Esophagus squamous epithelium (tissue), 5 donors: ENCODE data around the gene TIMM44. TPM values are rescaled to one million over a fixed set of nuclear protein-coding genes. Genes with fewer than 3 reads are reported as not detected.

Experiments used
- DNase-seq: peaks from one replicate; lab custom pipeline; 2025; lab: John Stamatoyannopoulos, UW
- H3K27ac ChIP-seq, 4 donors: fragments of 200-600 bp; sonication (generic); one replicate each; pipeline ENCODE4 v1.5.1; 2016 to 2019; ENCODE audit warnings: mild to moderate bottlenecking in 1 of 4
- H3K27me3 ChIP-seq, 4 donors: fragments of 200-600 bp; sonication (generic); 1 replicate in 3 of 4; 2 replicates in 1 of 4; pipeline versions ENCODE4 v1.5.1 to v1.6.0; 2017 to 2021; ENCODE audit warnings: antibody characterized with exemption in 1 of 4
- H3K36me3 ChIP-seq, 3 donors: fragments of 200-600 bp; sonication (generic); one replicate each; pipeline ENCODE4 v1.5.1; 2016 to 2019
- H3K4me1 ChIP-seq, 3 donors: fragments of 200-600 bp; sonication (generic); one replicate each; pipeline ENCODE4 v1.5.1; 2017 to 2019
- H3K4me3 ChIP-seq, 4 donors: fragments of 200-600 bp; sonication (generic); 1 replicate in 3 of 4; 2 replicates in 1 of 4; pipeline ENCODE4 v1.5.1; 2016 to 2019; ENCODE audit warnings: mild to moderate bottlenecking in 2 of 4, moderate library complexity in 1 of 4
- H3K9me3 ChIP-seq, 3 donors: fragments of 200-600 bp; sonication (generic); one replicate each; pipeline ENCODE4 v1.5.1; 2016 to 2019
- POLR2A ChIP-seq, 4 donors: fragments of 450-650 bp; IDR thresholded peaks; one replicate each; pipeline ENCODE4 v1.6.1; 2017; ENCODE audit warnings: antibody characterized with exemption in 4 of 4, mild to moderate bottlenecking in 4 of 4, moderate library complexity in 3 of 4
- WGBS, 2 donors: methylation state at CpG; one replicate each; pipeline ENCODE4 v1.1.5; 2018; 5-methylcytosine and 5-hydroxymethylcytosine counted together
- intact Hi-C: fragments of 100-400 bp; cut with DNase I; formaldehyde crosslinking; loops from one replicate; pipeline ENCODE4 v1.15.0; 2022
- total RNA-seq, 4 donors: library from RNA; depleted of rRNA; stranded (reverse); fragments of >200 nt; gene quantifications; one replicate each; pipeline ENCODE4 v1.1.0, GENCODE V29; 2016
- TF ChIP-seq, protein P1 (sequence below), 6 experiments: fragments of 450-650 bp in 4 of 6; fragments of 200-600 bp in 2 of 6; sonication (generic) in 2 of 6; IDR thresholded peaks; one replicate each; pipeline ENCODE4 v1.5.1; 2016 to 2019; ENCODE audit warnings: antibody characterized with exemption in 6 of 6, mild to moderate bottlenecking in 4 of 6, moderate library complexity in 4 of 6
- donor health status: DM: yes; HTN: yes; CAD: no.

Gene TIMM44
- total RNA-seq, 4 donors from 2014 or later = 36.4 to 52.6 (median 45.5) TPM

DNA sequence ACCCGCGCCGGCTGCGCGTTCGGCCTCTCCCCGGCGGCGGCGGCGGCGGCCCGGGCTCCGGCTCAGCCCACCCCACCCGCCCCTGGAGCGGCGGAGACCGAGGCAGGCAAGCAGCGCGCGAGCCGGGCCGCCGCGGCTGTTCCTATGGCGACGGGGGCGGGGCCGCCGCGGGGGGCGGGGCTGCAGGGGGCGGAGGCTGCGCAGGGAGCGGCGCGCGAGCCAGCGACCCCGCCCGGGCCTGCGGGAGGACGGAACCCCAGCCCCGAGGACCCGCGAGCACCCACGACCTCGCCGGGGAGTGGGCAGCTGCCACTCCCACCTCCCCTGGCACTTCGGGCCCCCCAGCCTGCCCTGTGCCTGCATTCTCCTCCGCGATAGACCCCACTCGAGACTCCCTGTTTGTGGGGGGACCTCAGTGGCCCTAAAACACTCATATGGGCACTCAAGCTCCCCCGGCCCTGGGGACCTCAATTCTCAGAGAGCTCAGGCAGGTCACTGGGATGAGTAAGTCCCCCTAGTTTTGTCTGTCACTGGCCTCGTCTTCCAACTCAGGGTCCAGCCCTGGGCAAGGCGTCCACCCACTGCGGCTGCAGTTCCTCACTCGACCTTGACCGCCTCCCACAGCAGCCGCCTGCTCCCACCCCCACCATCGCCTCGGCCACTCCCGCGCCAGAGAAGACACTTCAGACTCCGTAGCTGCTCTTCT, 17.3 kb downstream of the TIMM44 start, which contains the start of gene CTXN1:
Gene CTXN1, minus strand, starts transcription at position 115 of the 706 bp plus-strand sequence. CDS start 597 bp downstream, outside the sequence.
- peaks cover 0 to 19% (median 0%) of the 10 kb centered on the region in 4 donors for H3K27me3 ChIP-seq
- TF ChIP-seq, protein P1, sequence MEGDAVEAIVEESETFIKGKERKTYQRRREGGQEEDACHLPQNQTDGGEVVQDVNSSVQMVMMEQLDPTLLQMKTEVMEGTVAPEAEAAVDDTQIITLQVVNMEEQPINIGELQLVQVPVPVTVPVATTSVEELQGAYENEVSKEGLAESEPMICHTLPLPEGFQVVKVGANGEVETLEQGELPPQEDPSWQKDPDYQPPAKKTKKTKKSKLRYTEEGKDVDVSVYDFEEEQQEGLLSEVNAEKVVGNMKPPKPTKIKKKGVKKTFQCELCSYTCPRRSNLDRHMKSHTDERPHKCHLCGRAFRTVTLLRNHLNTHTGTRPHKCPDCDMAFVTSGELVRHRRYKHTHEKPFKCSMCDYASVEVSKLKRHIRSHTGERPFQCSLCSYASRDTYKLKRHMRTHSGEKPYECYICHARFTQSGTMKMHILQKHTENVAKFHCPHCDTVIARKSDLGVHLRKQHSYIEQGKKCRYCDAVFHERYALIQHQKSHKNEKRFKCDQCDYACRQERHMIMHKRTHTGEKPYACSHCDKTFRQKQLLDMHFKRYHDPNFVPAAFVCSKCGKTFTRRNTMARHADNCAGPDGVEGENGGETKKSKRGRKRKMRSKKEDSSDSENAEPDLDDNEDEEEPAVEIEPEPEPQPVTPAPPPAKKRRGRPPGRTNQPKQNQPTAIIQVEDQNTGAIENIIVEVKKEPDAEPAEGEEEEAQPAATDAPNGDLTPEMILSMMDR (IDR thresholded peaks at IDR 0.05) = peak in 2 of 6 experiments; percentile 10 to 17
- TF ChIP-seq POLR2A (IDR thresholded peaks at IDR 0.05) = no peak
- peaks cover under 1 to 45% (median 11%) of the 10 kb centered on the region in 3 donors for H3K36me3 ChIP-seq
- intact Hi-C loops = no loop called here
- H3K4me1 ChIP-seq = peaks cover 45 to 97% (median 57%) of the 10 kb centered on the region in 3 donors
- H3K4me3 ChIP-seq = peak within 1 kb of the TSS; percentile 31 to 71 (median 50)
- WGBS, 2 donors = 44 to 53% methylated on average over 7 to 12 of the region's 65 CpGs
- peak within 1 kb of the TSS; percentile 44 to 91 (median 84) for H3K27ac ChIP-seq
- no peak for DNase-seq
- H3K9me3 ChIP-seq = no peaks in the 10 kb centered on the region

- H3K27ac ChIP-seq = peak overlapping the region; percentile 44 to 91 (median 72)
- peaks cover 47 to 93% (median 58%) of the 10 kb centered on the region in 3 donors for H3K4me1 ChIP-seq
- DNase-seq = no peak
- peaks cover 0 to 19% (median 0%) of the 10 kb centered on the region in 4 donors for H3K27me3 ChIP-seq
- WGBS, 2 donors = no CpG with 5 or more reads among the region's 98 CpGs
- H3K4me3 ChIP-seq = peak overlapping the region; percentile 31 to 71 (median 50)
- no peaks in the 10 kb centered on the region for H3K9me3 ChIP-seq
- TF ChIP-seq POLR2A (IDR thresholded peaks at IDR 0.05) = no peak
- TF ChIP-seq, protein P1 (IDR thresholded peaks at IDR 0.05) = peak; percentile 68 to 86 (median 80)
- intact Hi-C loops = no loop called here
- H3K36me3 ChIP-seq = peaks cover 0 to 36% (median 11%) of the 10 kb centered on the region in 3 donors
These were observed 18.2 kb downstream of the TIMM44 start for GRCh38 chr19:7925171-7925851.

GRCh38 chr19:7924651-7925170, 18.8 kb downstream of the TIMM44 start:
- WGBS, 2 donors = 19 to 71% methylated on average over 8 to 12 of the region's 34 CpGs
- Histone ChIP-seq H3K4me3 (peak overlapping the region in 3 of 4 donors; percentile 44 to 71 (median 57)), H3K27ac (peak overlapping the region; percentile 44 to 91 (median 72)), H3K9me3 (no peaks in the 10 kb centered on the region), H3K27me3 (peaks cover 0 to 19% (median 0%) of the 10 kb centered on the region in 4 donors), H3K36me3 (peaks cover 0 to 30% (median 11%) of the 10 kb centered on the region in 3 donors), H3K4me1 (peaks cover 50 to 92% (median 58%) of the 10 kb centered on the region in 3 donors)
- TF ChIP-seq, protein P1 (IDR thresholded peaks at IDR 0.05) = no peak
- TF ChIP-seq POLR2A (IDR thresholded peaks at IDR 0.05) = no peak
- DNase-seq = no peak
- intact Hi-C loops = no loop called here

DNA sequence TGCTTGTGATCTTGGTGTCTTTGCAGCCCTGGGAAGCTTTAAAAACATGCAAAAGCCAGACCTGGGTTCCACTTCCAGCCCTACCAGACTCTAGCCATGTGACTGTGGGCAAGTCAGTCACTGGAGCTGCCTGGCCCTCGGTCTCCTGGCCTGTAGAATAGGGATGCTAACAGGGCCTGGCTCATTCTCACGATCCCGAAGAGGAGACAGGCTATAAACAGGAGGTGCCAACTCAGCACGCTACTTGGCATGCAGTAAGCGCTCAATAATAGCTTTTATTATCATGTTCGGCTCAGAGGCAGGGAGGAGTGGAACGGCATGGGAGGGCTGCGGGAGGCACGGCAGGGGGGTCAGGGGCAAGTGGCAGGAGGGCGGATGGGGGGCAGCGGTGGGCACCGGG, 19.2 kb downstream of the TIMM44 start:
- H3K36me3 ChIP-seq = peaks cover 0 to 25% (median 11%) of the 10 kb centered on the region in 3 donors
- H3K4me3 ChIP-seq = peak overlapping the region in 2 of 4 donors; percentile 6 to 71
- H3K4me1 ChIP-seq = peaks cover 46 to 92% (median 58%) of the 10 kb centered on the region in 3 donors
- peak overlapping the region in 3 of 4 donors; percentile 61 to 91 (median 82) for H3K27ac ChIP-seq
- peaks cover 0 to 20% (median 0%) of the 10 kb centered on the region in 4 donors for H3K27me3 ChIP-seq
- TF ChIP-seq, protein P1 (IDR thresholded peaks at IDR 0.05) = no peak
- no peak for TF ChIP-seq POLR2A (IDR thresholded peaks at IDR 0.05)
- 45 to 75% methylated on average over 5 to 7 of the region's 12 CpGs for WGBS, 2 donors
- H3K9me3 ChIP-seq = no peaks in the 10 kb centered on the region
- intact Hi-C loops = no loop called here
- DNase-seq = no peak
